H9 (cell line): Measurements from ENCODE around the gene ESRP2. TPM values are rescaled to one million over a fixed set of nuclear protein-coding genes. Genes with fewer than 3 reads are reported as not detected.

Experiments used
- DNase-seq: peaks from one replicate; pipeline ENCODE4 v3.0.0-alpha.2; 2017
- H2AFZ ChIP-seq: one replicate; pipeline ENCODE4 v1.6.1; 2013; ENCODE audit warnings: mild to moderate bottlenecking, low read length, control low read depth, moderate library complexity
- H2AK5ac ChIP-seq: 2 replicates; pipeline ENCODE4 v1.6.1; 2013; ENCODE audit warnings: low read length, control low read depth, mixed read lengths; ENCODE audit not compliant: insufficient read length
- H2BK120ac ChIP-seq: one replicate; pipeline ENCODE4 v1.6.1; 2013; ENCODE audit warnings: low read depth, mild to moderate bottlenecking, low read length, control low read depth, inconsistent platforms; ENCODE audit not compliant: poor library complexity, severe bottlenecking
- H2BK12ac ChIP-seq: 2 replicates; pipeline ENCODE4 v1.6.1; 2013; ENCODE audit warnings: low read length, control low read depth, mixed read lengths, low read depth; ENCODE audit not compliant: insufficient read length
- H2BK15ac ChIP-seq: 2 replicates; pipeline ENCODE4 v1.6.1; 2013; ENCODE audit warnings: low read depth, low read length, control low read depth
- H2BK20ac ChIP-seq: one replicate; pipeline ENCODE4 v1.6.1; 2013; ENCODE audit warnings: low read depth, mild to moderate bottlenecking, low read length, control low read depth, inconsistent platforms; ENCODE audit not compliant: poor library complexity, severe bottlenecking
- H2BK5ac ChIP-seq: 2 replicates; pipeline ENCODE4 v1.6.1; 2013; ENCODE audit warnings: low read length, control low read depth, mixed read lengths; ENCODE audit not compliant: insufficient read length
- H3K14ac ChIP-seq: 2 replicates; pipeline ENCODE4 v1.6.1; 2013; ENCODE audit warnings: low read length, control low read depth; ENCODE audit not compliant: insufficient read depth
- H3K18ac ChIP-seq: 2 replicates; pipeline ENCODE4 v1.6.1; 2013; ENCODE audit warnings: low read depth, mild to moderate bottlenecking, mixed read lengths, low read length, control low read depth; ENCODE audit not compliant: insufficient read length
- H3K23ac ChIP-seq: 2 replicates; pipeline ENCODE4 v1.6.1; 2013; ENCODE audit warnings: low read length, control low read depth, mixed read lengths, low read depth; ENCODE audit not compliant: insufficient read length
- H3K23me2 ChIP-seq: 2 replicates; pipeline ENCODE4 v1.6.1; 2013; ENCODE audit warnings: low read depth, mild to moderate bottlenecking, mixed read lengths, low read length, control low read depth; ENCODE audit not compliant: insufficient read length, poor library complexity, severe bottlenecking
- H3K27ac ChIP-seq: 2 replicates; pipeline ENCODE4 v1.5.1; 2013; ENCODE audit warnings: low read length, control low read depth, mixed read lengths, low read depth; ENCODE audit not compliant: insufficient read length
- H3K27me3 ChIP-seq: 2 replicates; pipeline ENCODE4 v1.6.1; 2013; ENCODE audit warnings: low read length, control low read depth, inconsistent platforms; ENCODE audit not compliant: insufficient read depth
- H3K4ac ChIP-seq: 2 replicates; pipeline ENCODE4 v1.6.1; 2013; ENCODE audit warnings: low read depth, mild to moderate bottlenecking, control low read depth, inconsistent platforms, low read length, moderate library complexity
- H3K4me1 ChIP-seq: 2 replicates; pipeline ENCODE4 v1.6.1; 2013; ENCODE audit warnings: low read length, control low read depth, inconsistent platforms; ENCODE audit not compliant: insufficient read depth
- H3K4me2 ChIP-seq: 2 replicates; pipeline ENCODE4 v1.6.1; 2013; ENCODE audit warnings: low read length, control low read depth, mixed read lengths; ENCODE audit not compliant: insufficient read length, insufficient read depth
- H3K56ac ChIP-seq: 2 replicates; pipeline ENCODE4 v1.6.1; 2013; ENCODE audit warnings: low read depth, mild to moderate bottlenecking, mixed read lengths, low read length, control low read depth; ENCODE audit not compliant: insufficient read length
- H3K79me1 ChIP-seq: 2 replicates; pipeline ENCODE4 v1.6.1; 2013; ENCODE audit warnings: low read depth, mild to moderate bottlenecking, moderate library complexity, low read length, control low read depth, inconsistent platforms; ENCODE audit not compliant: insufficient read depth, poor library complexity, severe bottlenecking
- H3K79me2 ChIP-seq: 2 replicates; pipeline ENCODE4 v1.6.1; 2013; ENCODE audit warnings: low read length, control low read depth, inconsistent platforms; ENCODE audit not compliant: insufficient read depth
- H3K9ac ChIP-seq: 2 replicates; pipeline ENCODE4 v1.6.1; 2013; ENCODE audit warnings: low read length, control low read depth, mixed read lengths; ENCODE audit not compliant: insufficient read length; ENCODE audit errors: extremely low read depth
- H3K9me3 ChIP-seq: one replicate; pipeline ENCODE4 v1.6.1; 2013; ENCODE audit warnings: low read depth, low read length, inconsistent platforms; ENCODE audit not compliant: control insufficient read depth
- H3T11ph ChIP-seq: one replicate; pipeline ENCODE4 v1.6.1; 2013; ENCODE audit warnings: mild to moderate bottlenecking, low read length, control low read depth, inconsistent platforms
- H4K20me1 ChIP-seq: one replicate; pipeline ENCODE4 v1.6.1; 2013; ENCODE audit not compliant: control insufficient read depth, insufficient read length, insufficient read depth
- H4K5ac ChIP-seq: 2 replicates; pipeline ENCODE4 v1.6.1; 2013; ENCODE audit warnings: low read depth, mild to moderate bottlenecking, mixed read lengths, low read length, control low read depth; ENCODE audit not compliant: insufficient read length
- H4K8ac ChIP-seq: replicated peaks from 2 replicates; pipeline ENCODE4 v1.6.1; 2013; ENCODE audit warnings: low read length, control low read depth, mixed read lengths, low read depth; ENCODE audit not compliant: insufficient read length
- H4K91ac ChIP-seq: 2 replicates; pipeline ENCODE4 v1.6.1; 2013; ENCODE audit warnings: low read depth, mild to moderate bottlenecking, moderate library complexity, mixed read lengths, low read length, control low read depth; ENCODE audit not compliant: insufficient read length
- H3K27ac Mint-ChIP-seq, 3 experiments: 2 replicates in 2 of 3; 3 replicates in 1 of 3; pipeline ENCODE4 v1.8.0; 2020 to 2021; ENCODE audit warnings: mixed read lengths in 3 of 3, mild to moderate bottlenecking in 1 of 3, moderate library complexity in 1 of 3
- H3K27me3 Mint-ChIP-seq: 2 replicates; pipeline ENCODE4 v1.8.0; 2021; ENCODE audit warnings: low read depth, mild to moderate bottlenecking, moderate library complexity, mixed read lengths
- H3K36me3 Mint-ChIP-seq, 3 experiments: 2 replicates in 2 of 3; 3 replicates in 1 of 3; pipeline ENCODE4 v1.8.0; 2020 to 2021; ENCODE audit warnings: low read depth in 3 of 3, mixed read lengths in 3 of 3; ENCODE audit not compliant: insufficient read depth in 1 of 3
- H3K4me1 Mint-ChIP-seq, 2 experiments: 2 replicates each; pipeline ENCODE4 v1.8.0; 2020; ENCODE audit warnings: mixed read lengths in 2 of 2
- H3K4me3 Mint-ChIP-seq, 2 experiments: 2 replicates in 1 of 2; 3 replicates in 1 of 2; pipeline ENCODE4 v1.8.0; 2020 to 2021; ENCODE audit warnings: mild to moderate bottlenecking in 2 of 2, mixed read lengths in 2 of 2, moderate library complexity in 1 of 2
- H3K9me3 Mint-ChIP-seq, 2 experiments: 2 replicates in 1 of 2; 3 replicates in 1 of 2; pipeline ENCODE4 v1.8.0; 2020; ENCODE audit warnings: mild to moderate bottlenecking in 2 of 2, mixed read lengths in 2 of 2, moderate library complexity in 1 of 2
- CTCF ChIP-seq: fragments of 200-600 bp; sonication (generic); conservative IDR thresholded peaks from 3 replicates; pipeline ENCODE4 v1.8.0; 2021; ENCODE audit warnings: antibody characterized with exemption, mild to moderate bottlenecking
- WGBS: extraction: QIAGEN DNeasy Blood & Tissue Kit; methylation state at CpG from one replicate; pipeline ENCODE4 v1.1.7; 2013; ENCODE audit warnings: missing lambda C conversion rate, low lambda C conversion rate, mixed read lengths; ENCODE audit not compliant: insufficient read length; ENCODE audit errors: extremely low coverage; 5-methylcytosine and 5-hydroxymethylcytosine counted together
- total RNA-seq: library from RNA; stranded (reverse); gene quantifications from 2 replicates; pipeline ENCODE4 v1.2.1, GENCODE V29; 2021

Gene ESRP2
- total RNA-seq, 1 experiment from 2014 or later = 59.5 TPM

- Mint-ChIP-seq H3K4me1 (peaks cover 14 to 16% of the 10 kb centered on the region in 2 experiments), H3K4me3 (no peak overlapping the region), H3K27me3 (no peaks in the 10 kb centered on the region), H3K36me3 (peaks cover 10 to 53% (median 46%) of the 10 kb centered on the region in 3 experiments; a peak in 6 of 7 replicates), H3K9me3 (no peaks in the 10 kb centered on the region), H3K27ac (peak overlapping the region in 1 of 3 experiments; percentile 55; a peak in 1 of 7 replicates)
- Histone ChIP-seq H3K4me1 (no peaks in the 10 kb centered on the region; the same call in 1 of the 2 replicates), H3K27ac (no peak overlapping the region), H4K20me1 (no peaks in the 10 kb centered on the region), H3K56ac (no peak overlapping the region), H3K27me3 (no peaks in the 10 kb centered on the region), H4K91ac (no peak overlapping the region), H3K4ac (no peak overlapping the region), H3K79me2 (no peaks in the 10 kb centered on the region; the same call in 1 of the 2 replicates), H2AK5ac (no peak overlapping the region), H2BK12ac (no peak overlapping the region), H2BK20ac (no peak overlapping the region), H3T11ph (no peak overlapping the region), H4K5ac (no peak overlapping the region), H3K4me2 (no peak overlapping the region), H3K79me1 (no peaks in the 10 kb centered on the region), H3K9me3 (no peaks in the 10 kb centered on the region), H3K18ac (no peak overlapping the region), H2AFZ (no peak overlapping the region), H3K9ac (no peak overlapping the region), H3K14ac (no peak overlapping the region), H2BK5ac (no peak overlapping the region), H4K8ac (no peak overlapping the region), H3K23me2 (peaks cover 2% of the 10 kb centered on the region), H2BK15ac (no peak overlapping the region), H3K23ac (no peak overlapping the region), H2BK120ac (no peak overlapping the region)
- TF ChIP-seq CTCF = peak; percentile 89
- WGBS = no CpG with 5 or more reads among the region's 4 CpGs
- DNase-seq = peak; percentile 55
Measured at GRCh38 chr16:68229431-68230175, 6.3 kb downstream of the ESRP2 start.
